Cardiac muscle cell (in vitro differentiated cells and primary cell): Measurements from ENCODE around the gene MED16. TPM values are rescaled to one million over a fixed set of nuclear protein-coding genes. Genes with fewer than 3 reads are reported as not detected.

Source experiments
- DNase-seq, 2 donors: peaks; one replicate each; pipeline versions ENCODE4 v3.0.0 to v3.0.0-alpha.2; 2010 to 2017; ENCODE audit warnings: low read depth in 1 of 2, low spot score in 1 of 2
- H3K27ac ChIP-seq: fragments of 200-600 bp; sonication (generic); 2 replicates; pipeline ENCODE4 v1.5.1; 2016
- H3K27me3 ChIP-seq: fragments of 200-600 bp; sonication (generic); 2 replicates; pipeline ENCODE4 v1.6.0; 2016; ENCODE audit warnings: control low read depth
- H3K36me3 ChIP-seq: fragments of 200-600 bp; sonication (generic); 2 replicates; pipeline ENCODE4 v1.5.1; 2016; ENCODE audit warnings: control low read depth
- H3K4me1 ChIP-seq: fragments of 200-600 bp; sonication (generic); 2 replicates; pipeline ENCODE4 v1.8.1; 2017; ENCODE audit warnings: low read depth, mild to moderate bottlenecking, mixed run types
- H3K4me3 ChIP-seq: fragments of 200-600 bp; sonication (generic); 2 replicates; pipeline ENCODE4 v1.5.1; 2016; ENCODE audit warnings: mild to moderate bottlenecking
- H3K9me3 ChIP-seq: fragments of 200-600 bp; sonication (generic); 2 replicates; pipeline ENCODE4 v1.5.1; 2017; ENCODE audit warnings: low read depth, mild to moderate bottlenecking, control low read depth
- polyA plus RNA-seq: library from polyadenylated mRNA; unstranded; fragments of >200 nt; fragmentation: Nextera tagmentation; extraction: Ambion mirVana; gene quantifications from 2 replicates; pipeline ENCODE4 v1.2.1, GENCODE V29; 2016
- total RNA-seq: library from RNA; depleted of rRNA; stranded (reverse); fragments of >200 nt; gene quantifications from 2 replicates; pipeline ENCODE4 v1.2.3, GENCODE V29; 2016
- TF ChIP-seq, protein P1 (sequence below): IDR thresholded peaks from 2 replicates; pipeline ENCODE4 v1.5.1; 2012; ENCODE audit warnings: low read depth, mild to moderate bottlenecking, low read length

MED16 gene
- total and polyA plus RNA-seq, 2 experiments from 2014 or later, result 67.2 to 104 TPM

DNA sequence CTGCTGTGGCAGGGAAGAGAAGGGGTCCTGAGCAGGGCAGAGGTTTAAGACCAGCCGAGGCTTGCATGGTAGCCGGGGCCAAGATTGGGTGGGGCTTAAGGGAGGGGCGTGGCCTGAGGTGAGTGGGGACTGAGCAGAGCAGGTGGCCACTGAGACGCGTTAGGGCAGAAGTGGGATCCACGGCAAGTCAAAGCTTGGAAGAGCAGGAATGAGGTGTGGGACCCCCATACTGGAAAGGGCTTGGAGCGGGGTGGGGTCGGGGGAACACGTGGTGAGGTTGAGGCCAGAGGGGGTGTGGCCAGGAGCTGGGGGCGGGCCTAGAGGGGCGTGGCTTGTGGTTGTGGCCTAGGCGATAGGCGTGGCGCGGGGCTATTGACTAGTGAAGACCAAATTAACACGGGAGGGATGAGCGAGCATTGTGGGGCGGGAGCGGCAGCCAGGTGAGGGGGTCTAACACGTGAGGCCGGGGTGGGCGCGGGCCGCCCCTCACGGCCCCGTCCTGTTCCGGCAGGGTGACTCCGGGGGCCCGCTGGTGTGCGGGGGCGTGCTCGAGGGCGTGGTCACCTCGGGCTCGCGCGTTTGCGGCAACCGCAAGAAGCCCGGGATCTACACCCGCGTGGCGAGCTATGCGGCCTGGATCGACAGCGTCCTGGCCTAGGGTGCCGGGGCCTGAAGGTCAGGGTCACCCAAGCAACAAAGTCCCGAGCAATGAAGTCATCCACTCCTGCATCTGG lies 30.2 kb downstream of the MED16 start:
- Histone ChIP-seq H3K4me3 (peak overlapping the region; percentile 5), H3K27me3 (peaks cover 32% of the 10 kb centered on the region), H3K9me3 (no peaks in the 10 kb centered on the region), H3K36me3 (peaks cover 2% of the 10 kb centered on the region), H3K4me1 (no peaks in the 10 kb centered on the region), H3K27ac (no peak overlapping the region)
- peak; percentile 61 to 79 for DNase-seq
- TF ChIP-seq, protein P1, sequence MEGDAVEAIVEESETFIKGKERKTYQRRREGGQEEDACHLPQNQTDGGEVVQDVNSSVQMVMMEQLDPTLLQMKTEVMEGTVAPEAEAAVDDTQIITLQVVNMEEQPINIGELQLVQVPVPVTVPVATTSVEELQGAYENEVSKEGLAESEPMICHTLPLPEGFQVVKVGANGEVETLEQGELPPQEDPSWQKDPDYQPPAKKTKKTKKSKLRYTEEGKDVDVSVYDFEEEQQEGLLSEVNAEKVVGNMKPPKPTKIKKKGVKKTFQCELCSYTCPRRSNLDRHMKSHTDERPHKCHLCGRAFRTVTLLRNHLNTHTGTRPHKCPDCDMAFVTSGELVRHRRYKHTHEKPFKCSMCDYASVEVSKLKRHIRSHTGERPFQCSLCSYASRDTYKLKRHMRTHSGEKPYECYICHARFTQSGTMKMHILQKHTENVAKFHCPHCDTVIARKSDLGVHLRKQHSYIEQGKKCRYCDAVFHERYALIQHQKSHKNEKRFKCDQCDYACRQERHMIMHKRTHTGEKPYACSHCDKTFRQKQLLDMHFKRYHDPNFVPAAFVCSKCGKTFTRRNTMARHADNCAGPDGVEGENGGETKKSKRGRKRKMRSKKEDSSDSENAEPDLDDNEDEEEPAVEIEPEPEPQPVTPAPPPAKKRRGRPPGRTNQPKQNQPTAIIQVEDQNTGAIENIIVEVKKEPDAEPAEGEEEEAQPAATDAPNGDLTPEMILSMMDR, result no peak

- no peak overlapping the region for H3K27ac ChIP-seq
- peak in 1 of 2 donors; percentile 68 for DNase-seq
- H3K27me3 ChIP-seq, result peaks cover 32% of the 10 kb centered on the region
- no peak overlapping the region for H3K4me3 ChIP-seq
- no peaks in the 10 kb centered on the region for H3K36me3 ChIP-seq
- H3K9me3 ChIP-seq, result no peaks in the 10 kb centered on the region
- H3K4me1 ChIP-seq, result no peaks in the 10 kb centered on the region
- TF ChIP-seq, protein P1, result no peak
These were observed 31.0 kb downstream of the MED16 start for GRCh38 chr19:861756-862580.

DNA sequence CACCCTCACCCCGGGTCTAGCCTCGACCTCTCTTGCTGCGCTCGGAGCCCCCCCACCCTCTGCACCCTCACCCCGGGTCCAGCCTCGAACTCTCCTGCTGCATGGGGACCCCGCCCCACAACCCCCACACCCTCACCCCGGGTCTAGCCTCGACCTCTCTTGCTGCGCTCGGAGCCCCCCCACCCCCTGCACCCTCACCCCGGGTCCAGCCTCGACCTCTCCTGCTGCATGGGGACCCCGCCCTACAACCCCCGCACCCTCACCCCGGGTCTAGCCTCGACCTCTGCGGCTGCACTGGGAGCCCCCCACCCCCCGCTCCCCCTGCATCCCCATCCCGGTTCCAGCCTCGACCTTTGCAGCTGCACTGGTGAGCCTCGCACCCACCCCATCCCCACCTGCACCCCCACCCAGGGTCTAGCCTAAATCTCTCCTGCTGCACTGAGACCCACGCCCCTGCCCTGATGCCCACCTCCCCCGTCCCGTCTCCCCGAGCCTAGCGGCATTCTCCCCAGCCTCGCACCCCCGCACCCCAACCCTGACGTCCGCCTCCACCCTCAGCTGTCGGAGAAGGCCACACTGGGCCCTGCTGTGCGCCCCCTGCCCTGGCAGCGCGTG lies 31.7 kb downstream of the MED16 start:
- no peaks in the 10 kb centered on the region for H3K9me3 ChIP-seq
- no peak for DNase-seq
- no peak overlapping the region for H3K4me3 ChIP-seq
- TF ChIP-seq, protein P1, result no peak
- H3K27me3 ChIP-seq, result peaks cover 32% of the 10 kb centered on the region
- no peaks in the 10 kb centered on the region for H3K4me1 ChIP-seq
- no peaks in the 10 kb centered on the region for H3K36me3 ChIP-seq
- no peak overlapping the region for H3K27ac ChIP-seq

GRCh38 chr19:858868-859843 lies 33.8 kb downstream of the MED16 start, which contains the start of gene CFD:
CFD (plus strand) TSS chr19:859664; CDS start chr19:859690, 26 bp downstream.
- Histone ChIP-seq H3K4me1 (no peaks in the 10 kb centered on the region), H3K27me3 (peaks cover 32% of the 10 kb centered on the region), H3K9me3 (no peaks in the 10 kb centered on the region), H3K36me3 (no peaks in the 10 kb centered on the region), H3K4me3 (peak within 1 kb of the TSS; percentile 30), H3K27ac (no peak within 1 kb of the TSS)
- TF ChIP-seq, protein P1, result no peak
- no peak for DNase-seq
